GM18873 (cell line): ENCODE data around the gene ANK3.

Source experiments
- ATAC-seq: cut with Tn5 transposase; IDR thresholded peaks from one replicate; pipeline ENCODE4 v1.9.1; 2021; ENCODE audit warnings: mild to moderate bottlenecking, moderate library complexity, moderate number of reproducible peaks; ENCODE audit not compliant: unreplicated experiment, low FRiP score

The ANK3 gene

GRCh38 chr10:60239228-60239627 is 150.4 kb downstream of the ANK3 start:
- no peak for ATAC-seq

GRCh38 chr10:60238759-60239100 is 150.9 kb downstream of the ANK3 start:
- no peak for ATAC-seq

GRCh38 chr10:60237977-60238758 is 151.5 kb downstream of the ANK3 start:
- ATAC-seq: peak; percentile 30

GRCh38 chr10:60236869-60237524 is 152.7 kb downstream of the ANK3 start:
- ATAC-seq: peak; percentile 98

- no peak for ATAC-seq
Observed at GRCh38 chr10:60235001-60235400, 154.7 kb downstream of the ANK3 start.

GRCh38 chr10:60234551-60234950 is 155.1 kb downstream of the ANK3 start:
- no peak for ATAC-seq

- ATAC-seq: no peak
Observed at GRCh38 chr10:60230892-60231291, 158.8 kb downstream of the ANK3 start.

GRCh38 chr10:60224066-60224705 is 165.5 kb downstream of the ANK3 start:
- ATAC-seq: no peak

GRCh38 chr10:60222047-60222446 is 167.6 kb downstream of the ANK3 start:
- ATAC-seq: no peak

GRCh38 chr10:60212195-60212594 is 177.5 kb downstream of the ANK3 start:
- ATAC-seq: no peak

GRCh38 chr10:60209874-60210570 is 179.7 kb downstream of the ANK3 start:
- ATAC-seq: no peak

- no peak for ATAC-seq
Observed at GRCh38 chr10:60208676-60209269, 180.9 kb downstream of the ANK3 start.

GRCh38 chr10:60207894-60208293 is 181.8 kb downstream of the ANK3 start:
- ATAC-seq: no peak

GRCh38 chr10:60206735-60207134 is 182.9 kb downstream of the ANK3 start:
- no peak for ATAC-seq

GRCh38 chr10:60205741-60206140 is 183.9 kb downstream of the ANK3 start:
- no peak for ATAC-seq

GRCh38 chr10:60203993-60204618 is 185.6 kb downstream of the ANK3 start:
- no peak for ATAC-seq

GRCh38 chr10:60200682-60201053 is 189.0 kb downstream of the ANK3 start:
- ATAC-seq: no peak

GRCh38 chr10:60200012-60200681 is 189.5 kb downstream of the ANK3 start:
- ATAC-seq: no peak

- no peak for ATAC-seq
Observed at GRCh38 chr10:60197206-60197605, 192.5 kb downstream of the ANK3 start.

GRCh38 chr10:60194421-60194820 is 195.3 kb downstream of the ANK3 start:
- ATAC-seq: no peak
